GM18873 (cell line): ENCODE measurements around the gene PKIB.

Source experiments
- ATAC-seq: cut with Tn5 transposase; IDR thresholded peaks from one replicate; pipeline ENCODE4 v1.9.1; 2021; ENCODE audit warnings: mild to moderate bottlenecking, moderate library complexity, moderate number of reproducible peaks; ENCODE audit not compliant: unreplicated experiment, low FRiP score

The PKIB gene

GRCh38 chr6:122663981-122664380 is 53.8 kb downstream of the PKIB start:
- no peak for ATAC-seq

GRCh38 chr6:122665929-122666328 is 55.7 kb downstream of the PKIB start:
- no peak for ATAC-seq

DNA sequence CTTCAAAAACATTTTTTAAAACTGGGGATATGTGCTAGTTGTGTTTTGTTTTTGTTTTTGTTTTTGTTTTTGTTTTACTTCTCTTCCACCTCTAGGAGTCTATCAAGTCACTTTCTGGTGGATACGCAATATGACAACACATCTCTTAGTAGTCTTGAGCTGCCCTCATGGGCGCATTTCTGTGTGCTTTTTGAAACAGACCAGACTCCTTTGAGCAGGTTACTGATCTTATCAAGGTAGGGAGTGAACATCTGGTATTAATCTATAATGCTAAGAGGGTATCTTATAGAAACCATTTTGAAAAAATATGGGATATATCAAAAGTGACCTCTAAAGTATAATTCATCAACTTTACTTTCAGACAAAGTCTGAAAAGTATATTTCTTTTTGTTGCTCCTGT is 56.2 kb downstream of the PKIB start:
- no peak for ATAC-seq

GRCh38 chr6:122669418-122669817 is 59.2 kb downstream of the PKIB start:
- ATAC-seq, result no peak

- ATAC-seq, result no peak
Measured at GRCh38 chr6:122669868-122670267, 59.7 kb downstream of the PKIB start.

GRCh38 chr6:122671251-122671650 is 61.0 kb downstream of the PKIB start:
- no peak for ATAC-seq

DNA sequence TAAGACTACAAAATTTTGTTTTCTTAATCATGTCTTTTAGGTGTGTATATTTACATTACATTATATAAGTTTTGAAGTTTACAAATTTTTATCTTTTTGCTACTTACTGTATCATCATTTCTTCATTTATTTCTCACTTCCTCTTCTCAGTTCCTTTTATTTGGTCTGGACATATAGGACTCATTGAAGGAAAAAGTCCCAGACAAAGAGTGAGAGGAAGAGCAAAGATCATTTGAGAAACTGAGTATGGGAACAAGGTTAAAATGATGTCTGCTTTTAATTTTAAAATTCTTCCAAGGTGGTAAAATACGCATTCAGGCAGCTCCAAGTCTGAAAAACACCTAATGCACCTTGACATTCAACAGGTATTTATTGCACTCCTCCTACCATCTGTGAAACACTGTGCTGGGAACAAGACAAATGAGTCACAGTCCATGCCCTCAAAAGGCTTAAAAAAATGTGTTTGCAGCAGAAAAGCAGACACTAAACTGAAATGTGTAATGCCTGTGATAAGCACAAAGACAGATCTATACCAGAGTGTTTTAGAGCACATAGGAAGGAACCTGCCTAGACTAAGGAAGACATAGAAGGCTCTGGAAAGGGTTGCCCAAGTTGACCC is 63.2 kb downstream of the PKIB start:
- no peak for ATAC-seq

GRCh38 chr6:122676146-122676545 is 65.9 kb downstream of the PKIB start:
- no peak for ATAC-seq

DNA sequence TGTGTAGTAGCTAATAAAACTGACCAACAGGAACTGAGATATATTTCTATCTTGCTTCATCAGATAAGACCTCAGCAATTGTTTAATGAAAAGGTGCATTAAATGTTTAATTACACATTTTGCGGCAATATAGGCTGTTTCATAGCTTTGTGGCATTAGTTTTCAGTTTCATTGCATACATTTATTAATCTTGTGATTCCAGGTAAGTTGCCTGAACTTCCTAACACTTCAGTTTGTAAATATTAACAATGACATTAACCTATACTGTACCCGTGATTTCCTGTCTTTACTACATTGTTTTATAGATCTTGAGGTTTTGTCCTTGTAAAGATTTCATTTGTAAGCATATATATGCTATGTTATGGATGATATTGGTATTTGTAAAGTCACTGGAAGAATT is 66.5 kb downstream of the PKIB start:
- no peak for ATAC-seq

- ATAC-seq, result no peak
Measured at GRCh38 chr6:122677406-122677805, 67.2 kb downstream of the PKIB start.

- ATAC-seq, result no peak
Measured at GRCh38 chr6:122678841-122679240, 68.6 kb downstream of the PKIB start.

GRCh38 chr6:122681705-122682104 is 71.5 kb downstream of the PKIB start:
- no peak for ATAC-seq

GRCh38 chr6:122683989-122684651 is 73.9 kb downstream of the PKIB start:
- ATAC-seq, result no peak

DNA sequence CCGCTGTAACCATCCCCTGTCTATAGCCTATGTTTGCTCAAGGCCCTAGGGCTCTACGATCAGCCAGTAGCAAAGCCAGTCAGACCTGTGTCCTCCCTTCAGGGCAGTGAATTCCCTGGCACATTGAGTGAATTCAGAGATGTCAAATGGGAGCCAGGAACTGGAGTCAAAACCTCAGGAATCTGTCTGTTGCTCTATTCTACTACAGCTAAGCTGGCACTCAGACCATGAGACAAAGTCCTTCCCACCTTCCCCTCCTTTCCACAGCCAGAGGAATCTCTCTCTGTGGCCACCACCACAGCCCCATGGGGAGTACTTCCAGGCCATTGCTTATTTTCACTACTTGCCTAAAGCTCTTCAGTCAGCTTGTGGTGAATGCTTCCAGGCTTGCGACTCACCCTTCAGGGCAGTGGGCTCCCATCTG is 82.0 kb downstream of the PKIB start:
- ATAC-seq, result no peak

DNA sequence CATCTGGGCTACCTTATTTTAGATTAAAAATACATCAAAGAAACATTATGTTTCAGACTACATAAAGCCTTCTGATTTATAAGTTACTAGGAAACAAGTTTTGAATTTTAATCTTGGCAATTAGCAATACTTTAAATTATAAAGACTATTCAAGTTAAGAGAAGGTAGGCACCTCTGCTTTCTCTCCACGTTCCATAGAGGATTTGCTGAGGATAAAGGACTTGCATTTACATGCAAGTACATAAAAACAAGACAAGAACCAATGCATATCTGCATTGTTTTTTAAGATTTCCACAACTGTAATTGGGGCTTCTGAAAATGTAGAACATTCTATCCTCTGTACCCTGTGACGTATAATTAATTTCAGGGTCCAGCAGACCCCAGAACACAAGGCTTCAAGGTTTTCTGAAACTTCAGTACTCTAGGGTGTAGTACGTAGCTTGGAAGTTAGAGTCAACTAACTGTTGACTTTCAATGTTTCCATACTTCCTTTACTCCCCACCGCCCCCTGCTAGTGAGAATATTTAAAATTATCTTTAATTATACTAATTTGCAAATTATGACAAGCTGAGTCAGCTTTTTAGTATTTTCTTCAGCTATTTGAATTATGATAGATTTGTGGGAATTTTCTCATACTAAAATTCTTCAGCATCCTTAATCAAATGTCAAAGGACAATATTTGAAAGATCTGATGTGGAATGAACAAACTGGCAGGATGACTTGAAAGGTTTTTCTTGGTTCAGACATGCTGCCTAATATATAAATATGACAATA is 82.8 kb downstream of the PKIB start:
- no peak for ATAC-seq

GRCh38 chr6:122694075-122694474 is 83.9 kb downstream of the PKIB start:
- no peak for ATAC-seq

DNA sequence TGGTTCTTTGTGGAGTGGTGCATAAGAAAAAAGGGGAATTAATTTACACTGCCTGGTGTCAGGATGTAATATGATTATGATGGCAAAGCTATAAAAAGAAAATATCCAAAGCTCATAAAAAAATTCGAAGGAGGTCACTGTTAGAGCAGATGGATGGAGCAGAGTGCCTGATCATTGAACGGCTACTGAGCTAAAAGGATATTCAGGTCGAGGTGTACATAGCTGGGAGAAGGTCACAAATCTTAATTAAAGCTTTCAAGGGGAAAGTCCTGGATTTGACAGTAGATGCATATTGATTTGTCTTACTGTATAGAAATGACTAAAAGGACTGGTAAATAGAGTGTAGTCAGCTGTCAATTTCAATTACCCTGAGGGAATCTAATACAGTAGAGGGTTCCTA is 84.4 kb downstream of the PKIB start:
- no peak for ATAC-seq

GRCh38 chr6:122695188-122695587 is 85.0 kb downstream of the PKIB start:
- no peak for ATAC-seq

- ATAC-seq, result no peak
Measured at GRCh38 chr6:122696079-122696478, 85.9 kb downstream of the PKIB start.

DNA sequence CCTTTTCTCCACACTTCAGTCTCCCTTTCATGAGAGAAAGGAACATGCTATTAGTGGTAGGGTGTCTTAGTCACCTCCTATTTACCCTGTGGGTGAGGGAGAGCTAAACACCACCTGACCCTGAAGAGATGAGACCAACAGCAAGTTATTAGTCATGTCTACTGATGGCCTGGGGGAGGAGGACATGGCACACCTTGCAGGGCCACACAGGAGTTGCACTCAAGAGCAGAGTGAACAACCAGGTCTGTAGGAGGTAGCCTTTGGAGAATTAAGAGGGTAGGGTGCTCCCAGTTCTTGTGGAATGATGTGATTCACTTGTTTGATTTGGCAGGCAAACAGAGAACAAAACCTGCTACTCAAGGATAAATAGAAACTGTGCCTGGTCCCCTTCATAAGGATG is 86.6 kb downstream of the PKIB start:
- ATAC-seq, result no peak

- no peak for ATAC-seq
Measured at GRCh38 chr6:122697458-122697857, 87.3 kb downstream of the PKIB start.

DNA sequence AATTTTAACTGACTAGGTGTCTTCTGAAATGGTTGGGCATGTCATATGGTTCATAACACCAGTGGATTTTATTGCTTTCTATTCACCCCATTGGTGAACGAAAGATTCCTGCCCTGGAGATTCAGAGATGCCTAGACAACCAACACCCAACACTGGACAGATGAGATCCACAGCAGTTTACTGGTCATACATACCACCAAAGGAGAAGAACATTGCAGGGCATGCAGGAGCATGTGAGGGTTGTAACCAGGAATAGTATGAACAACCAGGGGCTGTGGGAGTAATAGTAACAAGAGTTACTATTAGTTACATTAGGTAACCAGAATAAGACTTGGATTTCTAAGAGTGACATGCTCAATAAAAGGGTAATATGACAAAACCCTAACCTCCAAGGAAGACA is 91.5 kb downstream of the PKIB start:
- ATAC-seq, result no peak
